Bronchial epithelial cell (primary cell): ENCODE data around the gene GPT2. TPM values are rescaled to one million over a fixed set of nuclear protein-coding genes. Genes with fewer than 3 reads are reported as not detected.

Experiments
- DNase-seq: peaks from one replicate; pipeline ENCODE4 v3.0.0-alpha.2; 2010; ENCODE audit warnings: low read depth
- FAIRE-seq: peaks from 2 replicates; lab custom pipeline; 2011; peaks lifted over from hg19 to GRCh38; lab: Jason Lieb, UNC
- H3K27me3 ChIP-seq: 2 replicates; pipeline ENCODE4 v1.5.1; 2011; ENCODE audit warnings: low read length; ENCODE audit not compliant: control insufficient read depth, insufficient read depth
- H3K36me3 ChIP-seq: 2 replicates; pipeline ENCODE4 v1.5.1; 2011; ENCODE audit warnings: low read length; ENCODE audit not compliant: control insufficient read depth, insufficient read depth
- H3K4me3 ChIP-seq: 2 replicates; pipeline ENCODE4 v1.5.1; 2011; ENCODE audit warnings: mild to moderate bottlenecking, low read depth, low read length, control low read depth
- total RNA-seq: library from RNA; depleted of rRNA; stranded (reverse); fragments of >200 nt; gene quantifications from 2 replicates; pipeline ENCODE4 v1.2.1, GENCODE V29; 2014
- TF ChIP-seq, protein P1 (sequence below): IDR thresholded peaks from 2 replicates; pipeline ENCODE4 v1.5.1; 2011; ENCODE audit warnings: mild to moderate bottlenecking, moderate library complexity, low read length, control low read depth, inconsistent platforms; ENCODE audit not compliant: insufficient read depth, severe bottlenecking

GPT2 gene
- total RNA-seq, 1 donor from 2014 or later, result 41.3 TPM

DNA sequence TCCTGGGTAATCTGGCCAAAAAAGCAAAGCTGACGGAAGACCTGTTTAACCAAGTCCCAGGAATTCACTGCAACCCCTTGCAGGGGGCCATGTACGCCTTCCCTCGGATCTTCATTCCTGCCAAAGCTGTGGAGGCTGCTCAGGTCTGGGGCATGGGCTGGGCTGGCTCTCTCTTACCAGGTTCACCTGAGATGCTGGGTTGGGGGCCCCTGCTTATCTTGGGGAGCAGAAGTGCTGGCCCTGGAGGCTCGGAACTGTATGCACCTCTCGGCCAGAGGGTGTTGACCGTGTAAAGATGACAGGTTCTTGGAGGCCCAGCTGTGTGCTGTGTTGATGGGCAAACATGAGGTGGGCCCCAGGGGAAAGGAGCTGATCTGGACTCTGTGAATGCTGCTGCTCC, 40.2 kb downstream of the GPT2 start:
- no peak for DNase-seq
- TF ChIP-seq, protein P1, sequence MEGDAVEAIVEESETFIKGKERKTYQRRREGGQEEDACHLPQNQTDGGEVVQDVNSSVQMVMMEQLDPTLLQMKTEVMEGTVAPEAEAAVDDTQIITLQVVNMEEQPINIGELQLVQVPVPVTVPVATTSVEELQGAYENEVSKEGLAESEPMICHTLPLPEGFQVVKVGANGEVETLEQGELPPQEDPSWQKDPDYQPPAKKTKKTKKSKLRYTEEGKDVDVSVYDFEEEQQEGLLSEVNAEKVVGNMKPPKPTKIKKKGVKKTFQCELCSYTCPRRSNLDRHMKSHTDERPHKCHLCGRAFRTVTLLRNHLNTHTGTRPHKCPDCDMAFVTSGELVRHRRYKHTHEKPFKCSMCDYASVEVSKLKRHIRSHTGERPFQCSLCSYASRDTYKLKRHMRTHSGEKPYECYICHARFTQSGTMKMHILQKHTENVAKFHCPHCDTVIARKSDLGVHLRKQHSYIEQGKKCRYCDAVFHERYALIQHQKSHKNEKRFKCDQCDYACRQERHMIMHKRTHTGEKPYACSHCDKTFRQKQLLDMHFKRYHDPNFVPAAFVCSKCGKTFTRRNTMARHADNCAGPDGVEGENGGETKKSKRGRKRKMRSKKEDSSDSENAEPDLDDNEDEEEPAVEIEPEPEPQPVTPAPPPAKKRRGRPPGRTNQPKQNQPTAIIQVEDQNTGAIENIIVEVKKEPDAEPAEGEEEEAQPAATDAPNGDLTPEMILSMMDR, result no peak
- H3K36me3 ChIP-seq, result peaks cover 45% of the 10 kb centered on the region
- no peak for FAIRE-seq
- H3K27me3 ChIP-seq, result no peaks in the 10 kb centered on the region
- H3K4me3 ChIP-seq, result no peak overlapping the region

DNA sequence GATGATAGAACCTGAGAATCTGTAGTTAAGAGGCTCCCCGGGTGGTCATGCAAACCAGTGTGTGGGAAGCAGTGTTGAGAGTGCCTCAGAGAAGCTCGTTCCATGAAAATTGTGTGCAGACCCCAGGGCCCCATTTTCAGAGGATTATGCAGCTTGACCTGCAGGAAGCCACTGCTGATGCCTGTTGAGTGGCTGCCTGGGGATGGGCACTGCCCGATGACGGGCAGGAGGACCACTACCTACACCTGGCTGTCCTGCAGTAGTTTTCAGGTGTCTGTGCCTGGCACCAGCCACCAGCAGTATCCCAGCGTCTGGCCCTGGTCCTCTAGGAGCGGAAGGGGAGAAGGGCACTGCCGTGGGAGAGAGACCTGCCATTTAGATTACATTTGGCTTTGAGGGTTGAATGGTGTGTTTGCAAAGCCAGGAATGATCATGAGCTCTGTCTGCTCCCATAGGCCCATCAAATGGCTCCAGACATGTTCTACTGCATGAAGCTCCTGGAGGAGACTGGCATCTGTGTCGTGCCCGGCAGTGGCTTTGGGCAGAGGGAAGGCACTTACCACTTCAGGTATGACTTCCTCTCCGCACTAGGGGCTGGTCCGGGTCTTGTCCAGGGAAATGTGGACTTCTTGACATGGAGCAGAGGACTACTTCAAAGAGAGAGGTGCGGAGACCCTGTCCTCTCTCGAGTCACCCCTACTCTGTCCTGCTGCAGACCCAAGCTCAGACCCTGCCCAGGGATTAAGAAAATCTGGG, 42.5 kb downstream of the GPT2 start:
- Histone ChIP-seq H3K27me3 (no peaks in the 10 kb centered on the region), H3K4me3 (no peak overlapping the region), H3K36me3 (peaks cover 48% of the 10 kb centered on the region)
- TF ChIP-seq, protein P1, result no peak
- no peak for FAIRE-seq
- no peak for DNase-seq

DNA sequence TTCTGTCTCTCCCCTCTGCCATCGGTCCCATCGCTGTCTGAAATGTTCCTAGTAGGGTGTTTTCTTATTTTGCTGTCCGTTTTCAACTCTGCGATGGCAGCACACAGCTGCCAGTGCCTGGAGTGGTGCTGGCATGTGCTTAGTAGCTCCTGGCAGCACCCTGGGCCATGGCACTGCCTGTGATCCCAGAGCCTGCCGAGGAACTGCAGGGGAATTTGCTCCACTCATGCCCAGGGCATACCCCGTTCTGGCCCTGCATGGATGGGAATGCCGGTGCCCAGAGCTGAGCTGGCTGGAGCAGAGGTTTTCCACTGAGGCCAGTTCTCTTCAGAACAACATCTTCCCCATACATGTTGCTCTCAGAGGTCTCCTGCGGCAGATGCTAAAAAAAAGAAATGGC, 43.1 kb downstream of the GPT2 start:
- FAIRE-seq (peak; percentile 43), DNase-seq (no peak)
- Histone ChIP-seq H3K4me3 (no peak overlapping the region), H3K36me3 (peaks cover 43% of the 10 kb centered on the region), H3K27me3 (no peaks in the 10 kb centered on the region)
- TF ChIP-seq, protein P1, result no peak

DNA sequence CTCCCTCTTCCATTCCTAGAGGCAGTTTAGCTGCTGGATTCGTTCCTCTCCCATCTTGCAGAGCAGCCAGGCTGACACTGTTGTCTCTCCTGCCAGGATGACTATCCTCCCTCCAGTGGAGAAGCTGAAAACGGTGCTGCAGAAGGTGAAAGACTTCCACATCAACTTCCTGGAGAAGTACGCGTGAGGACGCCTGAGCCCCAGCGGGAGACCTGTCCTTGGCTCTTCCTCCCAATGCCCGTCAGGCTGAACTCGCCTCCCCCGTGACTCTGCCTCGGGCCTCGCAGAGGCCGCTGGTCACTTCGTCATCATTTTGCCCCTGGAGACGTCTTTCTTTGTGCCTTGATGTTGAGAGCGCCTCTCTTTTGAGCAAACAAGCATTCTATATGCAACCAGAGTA, 44.6 kb downstream of the GPT2 start:
- no peak for FAIRE-seq
- no peak overlapping the region for H3K4me3 ChIP-seq
- DNase-seq, result no peak
- TF ChIP-seq, protein P1, result no peak
- no peaks in the 10 kb centered on the region for H3K27me3 ChIP-seq
- peaks cover 34% of the 10 kb centered on the region for H3K36me3 ChIP-seq

DNA sequence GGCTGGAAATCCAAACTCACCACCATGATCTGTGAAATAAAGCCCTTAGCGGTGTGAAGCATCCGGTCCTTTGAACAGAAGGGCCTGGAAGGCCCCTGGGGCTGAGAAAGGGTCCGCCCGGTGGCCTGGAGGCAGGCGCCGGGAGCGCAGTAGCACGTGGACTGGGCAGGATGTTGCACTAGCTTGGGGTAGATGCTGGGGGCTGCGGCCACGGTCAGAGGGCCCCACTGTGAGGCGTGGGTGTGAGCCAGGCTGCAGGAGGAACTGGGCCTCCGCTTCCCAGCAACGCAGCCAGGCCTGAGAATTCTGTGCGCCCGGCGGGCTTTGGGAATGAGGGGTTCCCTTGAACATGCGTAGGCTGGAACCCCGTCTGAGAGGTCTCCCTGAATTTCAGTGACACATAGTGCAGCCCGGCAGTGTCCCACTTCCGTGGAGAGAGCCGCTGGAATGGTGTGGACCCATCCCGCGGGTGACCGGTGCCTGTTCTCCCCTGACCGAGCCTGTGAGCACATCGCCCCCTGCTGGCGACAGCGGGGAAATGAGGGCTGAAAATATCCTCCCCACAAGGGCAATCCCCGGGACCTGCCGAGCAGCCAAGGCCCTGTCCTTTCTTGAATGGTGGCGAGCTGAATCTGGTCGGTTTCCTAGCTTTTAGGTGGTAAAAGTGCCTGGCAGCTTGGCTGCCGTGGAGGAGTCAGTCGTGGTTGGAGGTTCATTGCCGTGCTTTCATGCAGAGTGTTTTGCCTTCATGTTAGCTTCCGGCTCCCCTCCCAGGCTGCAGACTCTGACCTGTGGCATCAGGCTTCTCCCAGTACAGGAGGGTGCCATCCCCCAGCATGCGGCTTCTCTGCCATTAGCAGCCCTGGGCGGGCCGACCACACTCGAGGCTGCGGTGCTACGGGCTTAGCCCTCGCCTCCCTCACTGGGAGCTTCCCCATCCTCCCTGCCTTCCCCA, 45.5 kb downstream of the GPT2 start:
- FAIRE-seq (peak; percentile 58), DNase-seq (peak; percentile 31)
- H3K4me3 ChIP-seq, result no peak overlapping the region
- TF ChIP-seq, protein P1, result peak; percentile 93
- H3K36me3 ChIP-seq, result peaks cover 25% of the 10 kb centered on the region
- H3K27me3 ChIP-seq, result no peaks in the 10 kb centered on the region
